B cell (primary cell): Measurements from ENCODE around the gene CPNE1. TPM values are rescaled to one million over a fixed set of nuclear protein-coding genes. Genes with fewer than 3 reads are reported as not detected.

Source experiments
- ATAC-seq: fragments of 200-7000 bp; cut with Tn5 transposase; one replicate; pipeline ENCODE4 v1.10.0; 2021; ENCODE audit warnings: low read depth, mild to moderate bottlenecking, moderate number of reproducible peaks, moderate library complexity
- CTCF ChIA-PET: fragments of 350-600 bp; sonication (Branson Sonifier 250); formaldehyde crosslinking; loops from one replicate; lab custom pipeline; 2021; ENCODE audit warnings: antibody characterized with exemption, inconsistent platforms; lab: Charles Lee
- POLR2A ChIA-PET: fragments of 350-600 bp; sonication (Branson Sonifier 250); formaldehyde crosslinking; loops from one replicate; lab custom pipeline; 2021; ENCODE audit warnings: antibody characterized with exemption; lab: Charles Lee
- DNase-seq: peaks from one replicate; pipeline ENCODE4 v3.0.0; 2013
- H2AFZ ChIP-seq: 2 replicates; pipeline ENCODE4 v1.6.1; 2012; ENCODE audit warnings: mild to moderate bottlenecking, low read depth, low read length; ENCODE audit not compliant: insufficient read depth, poor library complexity, severe bottlenecking
- H3K27ac ChIP-seq, 2 donors: 1 replicate in 1 of 2; 2 replicates in 1 of 2; pipeline ENCODE4 v1.5.1; 2012 to 2013; ENCODE audit warnings: low read length in 2 of 2, mild to moderate bottlenecking in 2 of 2, moderate library complexity in 1 of 2
- H3K27me3 ChIP-seq, 4 experiments: fragments of 200-600 bp in 1 of 4; sonication (generic) in 1 of 4; replicated peaks in 1 of 4; 1 replicate in 2 of 4; 2 replicates in 2 of 4; pipeline versions ENCODE4 v1.6.1 to v1.7.0; 2013 to 2016; ENCODE audit warnings: low read length in 3 of 4, mild to moderate bottlenecking in 2 of 4, mixed read lengths in 1 of 4, moderate library complexity in 1 of 4; ENCODE audit not compliant: insufficient read depth in 4 of 4, control insufficient read depth in 3 of 4; ENCODE audit errors: control extremely low read depth in 1 of 4
- H3K36me3 ChIP-seq, 2 experiments: replicated peaks in 1 of 2; 1 replicate in 1 of 2; 2 replicates in 1 of 2; pipeline versions ENCODE4 v1.6.1 to v1.7.1; 2013; ENCODE audit warnings: low read length in 1 of 2; ENCODE audit not compliant: insufficient read depth in 2 of 2, control insufficient read depth in 1 of 2; ENCODE audit errors: control extremely low read depth in 1 of 2, extremely low read depth in 1 of 2
- H3K4me1 ChIP-seq, 2 donors: fragments of 200-600 bp in 1 of 2; sonication (generic) in 1 of 2; 1 replicate in 1 of 2; 2 replicates in 1 of 2; pipeline versions ENCODE4 v1.5.1 to v1.6.1; 2013 to 2017; ENCODE audit warnings: low read length in 2 of 2; ENCODE audit not compliant: control insufficient read depth in 2 of 2, insufficient read depth in 2 of 2
- H3K4me2 ChIP-seq: replicated peaks from 2 replicates; pipeline ENCODE3; 2012; ENCODE audit warnings: mild to moderate bottlenecking, low read depth, low read length; ENCODE audit not compliant: poor library complexity, severe bottlenecking
- H3K4me3 ChIP-seq, 5 experiments: fragments of 200-600 bp in 1 of 5; sonication (generic) in 1 of 5; 1 replicate in 3 of 5; 2 replicates in 2 of 5; pipeline versions ENCODE4 v1.5.1 to v1.7.0; 2011 to 2016; ENCODE audit warnings: low read length in 4 of 5, mild to moderate bottlenecking in 4 of 5, low read depth in 2 of 5, control low read depth in 1 of 5, moderate library complexity in 1 of 5; ENCODE audit not compliant: insufficient read depth in 1 of 5; ENCODE audit errors: control extremely low read depth in 1 of 5, extremely low read depth in 1 of 5
- H3K79me2 ChIP-seq: fragments of 200-600 bp; sonication (generic); one replicate; pipeline ENCODE4 v1.6.0; 2016; ENCODE audit warnings: low read length; ENCODE audit not compliant: control insufficient read depth, insufficient read depth
- H3K9ac ChIP-seq: fragments of 200-600 bp; sonication (generic); 2 replicates; pipeline ENCODE4 v1.6.1; 2017; ENCODE audit warnings: mild to moderate bottlenecking, low read length, moderate library complexity
- H3K9me3 ChIP-seq, 3 donors: one replicate each; pipeline versions ENCODE4 v1.6.1 to v1.7.1; 2013; ENCODE audit warnings: low read length in 2 of 3; ENCODE audit not compliant: control insufficient read depth in 2 of 3, insufficient read depth in 1 of 3; ENCODE audit errors: control extremely low read depth in 1 of 3
- H4K20me1 ChIP-seq: 2 replicates; pipeline ENCODE4 v1.6.0; 2012; ENCODE audit warnings: mild to moderate bottlenecking, low read length; ENCODE audit not compliant: insufficient read depth, control insufficient read depth, poor library complexity, severe bottlenecking
- H3K27ac Mint-ChIP-seq: one replicate; pipeline ENCODE4 v1.8.0; 2021; ENCODE audit warnings: mixed read lengths
- H3K27me3 Mint-ChIP-seq: one replicate; pipeline ENCODE4 v1.8.0; 2021; ENCODE audit warnings: mixed read lengths
- H3K4me1 Mint-ChIP-seq: one replicate; pipeline ENCODE4 v1.8.0; 2021; ENCODE audit warnings: mixed read lengths
- H3K4me3 Mint-ChIP-seq: one replicate; pipeline ENCODE4 v1.8.0; 2021; ENCODE audit warnings: mixed read lengths
- H3K9me3 Mint-ChIP-seq: one replicate; pipeline ENCODE4 v1.8.0; 2022; ENCODE audit warnings: mixed read lengths; ENCODE audit not compliant: insufficient read depth
- CTCF ChIP-seq: fragments of 200-600 bp; IDR thresholded peaks from one replicate; pipeline ENCODE4 v1.8.0; 2022; ENCODE audit warnings: antibody characterized with exemption, mild to moderate bottlenecking
- EZH2 ChIP-seq: IDR thresholded peaks from 2 replicates; pipeline ENCODE4 v1.6.1; 2012; ENCODE audit warnings: borderline replicate concordance, low read depth, mild to moderate bottlenecking, moderate library complexity, low read length; ENCODE audit not compliant: insufficient read depth, poor library complexity, severe bottlenecking
- WGBS: methylation state at CpG from one replicate; pipeline ENCODE4 v1.1.5; 2013; ENCODE audit warnings: missing lambda C conversion rate; ENCODE audit not compliant: insufficient coverage; 5-methylcytosine and 5-hydroxymethylcytosine counted together
- intact Hi-C: fragments of 100-400 bp; cut with micrococcal nuclease; formaldehyde crosslinking; loops from one replicate; pipeline ENCODE4 v1.10.0; 2022
- polyA plus RNA-seq: library from polyadenylated mRNA; depleted of rRNA; stranded (reverse); fragments of >200 nt; gene quantifications from 2 replicates; pipeline ENCODE4 v1.2.3, GENCODE V29; 2012
- total RNA-seq, 2 donors: library from RNA; stranded (reverse); fragments of 120-200 nt in 1 of 2; gene quantifications; 1 replicate in 1 of 2; 2 replicates in 1 of 2; pipeline versions ENCODE4 v1.2.3 to v1.2.4, GENCODE V29; 2013 to 2022

The CPNE1 gene
- total and polyA plus RNA-seq, 2 donors (not counting 1 experiment from before 2014, with no cell fraction given), result 321 to 323 TPM

- intact Hi-C loops, result no loop called here
- Histone ChIP-seq H2AFZ (no peak overlapping the region), H3K9ac (no peak overlapping the region), H3K4me2 (peak overlapping the region; percentile 17), H3K79me2 (peaks cover 100% of the 10 kb centered on the region), H4K20me1 (peaks cover 43% of the 10 kb centered on the region), H3K4me1 (peaks cover 24 to 41% of the 10 kb centered on the region in 2 donors), H3K9me3 (no peaks in the 10 kb centered on the region), H3K27ac (peak overlapping the region in 1 of 2 donors; percentile 61), H3K36me3 (peaks cover 0 to 43% of the 10 kb centered on the region in 2 experiments), H3K27me3 (no peaks in the 10 kb centered on the region), H3K4me3 (no peak overlapping the region)
- CTCF ChIA-PET, result no interaction called here
- peak overlapping the region; percentile 42 for H3K27ac Mint-ChIP-seq
- no peak for TF ChIP-seq EZH2
- no peak for TF ChIP-seq CTCF
- WGBS, result no CpG with 5 or more reads among the region's 1 CpG
- POLR2A ChIA-PET, result no interaction called here
- peaks cover 49% of the 10 kb centered on the region for H3K4me1 Mint-ChIP-seq
- no peaks in the 10 kb centered on the region for H3K9me3 Mint-ChIP-seq
- ATAC-seq, result no peak
- H3K4me3 Mint-ChIP-seq, result peak overlapping the region; percentile 38
- no peaks in the 10 kb centered on the region for H3K27me3 Mint-ChIP-seq
- DNase-seq, result no peak
These were observed 7.4 kb downstream of the CPNE1 start for GRCh38 chr20:35657271-35657670.

GRCh38 chr20:35654415-35654814 lies 10.3 kb downstream of the CPNE1 start:
- Histone ChIP-seq H4K20me1 (peaks cover 57% of the 10 kb centered on the region), H3K9ac (no peak overlapping the region), H3K4me1 (peaks cover 2 to 16% of the 10 kb centered on the region in 2 donors), H3K27ac (no peak overlapping the region), H3K9me3 (no peaks in the 10 kb centered on the region), H3K27me3 (no peaks in the 10 kb centered on the region), H3K79me2 (peaks cover 99% of the 10 kb centered on the region), H2AFZ (no peak overlapping the region), H3K36me3 (peaks cover 0 to 60% of the 10 kb centered on the region in 2 experiments), H3K4me2 (no peak overlapping the region), H3K4me3 (no peak overlapping the region)
- no peak overlapping the region for H3K27ac Mint-ChIP-seq
- 98% methylated on average over 9 of the region's 9 CpGs for WGBS
- H3K9me3 Mint-ChIP-seq, result no peaks in the 10 kb centered on the region
- intact Hi-C loops, result no loop called here
- CTCF ChIA-PET, result no interaction called here
- TF ChIP-seq CTCF, result no peak
- TF ChIP-seq EZH2, result no peak
- POLR2A ChIA-PET, result no interaction called here
- no peak overlapping the region for H3K4me3 Mint-ChIP-seq
- ATAC-seq (no peak), DNase-seq (no peak)
- peaks cover 34% of the 10 kb centered on the region for H3K4me1 Mint-ChIP-seq
- no peaks in the 10 kb centered on the region for H3K27me3 Mint-ChIP-seq
